Loucy (cell line): ENCODE measurements around the gene BACE2.

ENCODE experiments used
- EZH2phosphoT487 ChIP-seq: fragments of 200-600 bp; IDR thresholded peaks from 2 replicates; pipeline ENCODE4 v1.6.1; 2018; ENCODE audit warnings: antibody characterized with exemption, mild to moderate bottlenecking, moderate library complexity, borderline replicate concordance
- TF ChIP-seq, protein P1 (sequence below): fragments of 200-600 bp; sonication (generic); conservative IDR thresholded peaks from 2 replicates; pipeline ENCODE4 v1.5.1; 2014; ENCODE audit warnings: mild to moderate bottlenecking, antibody characterized with exemption, low read length

DNA sequence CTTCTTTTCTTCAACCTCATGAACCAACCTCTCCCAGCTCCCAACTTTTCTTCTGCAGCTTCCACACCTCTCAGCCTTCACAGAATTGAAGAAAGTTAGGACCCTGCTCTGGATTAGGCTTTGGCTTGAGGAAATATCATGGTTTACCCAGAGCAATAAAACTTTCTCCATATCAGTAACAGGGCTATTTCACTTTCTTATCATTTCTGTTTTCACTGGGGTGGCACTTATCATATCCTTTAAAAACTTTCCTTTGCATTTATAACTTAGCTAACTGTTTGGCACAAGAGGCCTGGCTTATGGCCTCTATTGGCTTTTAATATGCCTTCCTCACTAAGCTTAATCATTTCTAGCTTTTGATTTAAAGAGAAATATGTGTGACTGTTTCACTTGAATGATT lies 139.3 kb downstream of the BACE2 start:
- TF ChIP-seq, protein P1, sequence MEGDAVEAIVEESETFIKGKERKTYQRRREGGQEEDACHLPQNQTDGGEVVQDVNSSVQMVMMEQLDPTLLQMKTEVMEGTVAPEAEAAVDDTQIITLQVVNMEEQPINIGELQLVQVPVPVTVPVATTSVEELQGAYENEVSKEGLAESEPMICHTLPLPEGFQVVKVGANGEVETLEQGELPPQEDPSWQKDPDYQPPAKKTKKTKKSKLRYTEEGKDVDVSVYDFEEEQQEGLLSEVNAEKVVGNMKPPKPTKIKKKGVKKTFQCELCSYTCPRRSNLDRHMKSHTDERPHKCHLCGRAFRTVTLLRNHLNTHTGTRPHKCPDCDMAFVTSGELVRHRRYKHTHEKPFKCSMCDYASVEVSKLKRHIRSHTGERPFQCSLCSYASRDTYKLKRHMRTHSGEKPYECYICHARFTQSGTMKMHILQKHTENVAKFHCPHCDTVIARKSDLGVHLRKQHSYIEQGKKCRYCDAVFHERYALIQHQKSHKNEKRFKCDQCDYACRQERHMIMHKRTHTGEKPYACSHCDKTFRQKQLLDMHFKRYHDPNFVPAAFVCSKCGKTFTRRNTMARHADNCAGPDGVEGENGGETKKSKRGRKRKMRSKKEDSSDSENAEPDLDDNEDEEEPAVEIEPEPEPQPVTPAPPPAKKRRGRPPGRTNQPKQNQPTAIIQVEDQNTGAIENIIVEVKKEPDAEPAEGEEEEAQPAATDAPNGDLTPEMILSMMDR, result no peak
- TF ChIP-seq EZH2phosphoT487, result no peak
